ENCODE data around the gene CD48.
"Not testable (repeated sequence)": the region's sequence is repeated elsewhere in the genome, so short reads cannot be mapped to it uniquely, and the experiment has no call there.

The CD48 gene

GRCh38 chr1:160702100-160702499 lies 9.5 kb downstream of the CD48 start:
- Histone ChIP-seq H3K36me3 (ENCODE audit: low read length) (peaks cover 17% of the 10 kb centered on the region; the same call in 1 of the 2 replicates), H3K27me3 (ENCODE audit: low read length) (no peaks in the 10 kb centered on the region), H3K27ac (ENCODE audit: low read depth, low read length) (no peak overlapping the region), H3K4me2 (ENCODE audit: low read depth, low read length, poor library complexity, severe bottlenecking) (no peak overlapping the region), H3K4me3 (ENCODE audit: insufficient read depth, low read length, poor library complexity, severe bottlenecking) (no peak overlapping the region), H3K9ac (ENCODE audit: low read length) (no peak overlapping the region), H2AFZ (ENCODE audit: low read depth, low read length, severe bottlenecking) (no peak overlapping the region), H3K9me2 (replicated peaks; ENCODE audit: insufficient read depth, low read length) (no peaks in the 10 kb centered on the region), H3K9me3 (ENCODE audit: insufficient read depth, low read length) (no peaks in the 10 kb centered on the region), H4K20me1 (ENCODE audit: low read depth, low read length) (peaks cover 43% of the 10 kb centered on the region; the same call in 1 of the 2 replicates), H3F3A (ENCODE audit: insufficient read depth) (peaks cover 17% of the 10 kb centered on the region; the same call in 1 of the 2 replicates), H3K79me2 (ENCODE audit: insufficient read depth, low read length) (peaks cover 93% of the 10 kb centered on the region)
- TF ChIP-seq CTCF (IDR thresholded peaks at IDR 0.05; ENCODE audit: insufficient read depth, low read length, poor library complexity, severe bottlenecking) (no peak), EZH2phosphoT487 (conservative IDR thresholded peaks at IDR 0.05; ENCODE audit: low read length) (no peak)

GRCh38 chr1:160692390-160692789 lies 19.2 kb downstream of the CD48 start:
- not testable (repeated sequence) for H3K27ac ChIP-seq (ENCODE audit: low read depth, low read length); H2AFZ ChIP-seq (ENCODE audit: low read depth, low read length, severe bottlenecking); H3K9ac ChIP-seq (ENCODE audit: low read length); H3K4me2 ChIP-seq (ENCODE audit: low read depth, low read length, poor library complexity, severe bottlenecking); H4K20me1 ChIP-seq (ENCODE audit: low read depth, low read length); H3F3A ChIP-seq (ENCODE audit: insufficient read depth); H3K4me3 ChIP-seq (ENCODE audit: insufficient read depth, low read length, poor library complexity, severe bottlenecking); H3K27me3 ChIP-seq (ENCODE audit: low read length); H3K9me3 ChIP-seq (ENCODE audit: insufficient read depth, low read length); H3K9me2 ChIP-seq (replicated peaks; ENCODE audit: insufficient read depth, low read length); H3K36me3 ChIP-seq (ENCODE audit: low read length)
- peak; percentile 9 for TF ChIP-seq CTCF (IDR thresholded peaks at IDR 0.05; ENCODE audit: insufficient read depth, low read length, poor library complexity, severe bottlenecking)
- peaks cover 84% of the 10 kb centered on the region for H3K79me2 ChIP-seq (ENCODE audit: insufficient read depth, low read length)

- TF ChIP-seq EZH2phosphoT487 (conservative IDR thresholded peaks at IDR 0.05; ENCODE audit: low read length) (no peak), CTCF (IDR thresholded peaks at IDR 0.05; ENCODE audit: insufficient read depth, low read length, poor library complexity, severe bottlenecking) (no peak)
Observed at GRCh38 chr1:160685266-160685665, 26.4 kb downstream of the CD48 start.

More at GRCh38 chr1:160685266-160685665, 26.4 kb downstream of the CD48 start:
- Histone ChIP-seq H3K9me2 (replicated peaks; ENCODE audit: insufficient read depth, low read length) (no peaks in the 10 kb centered on the region), H3K4me3 (ENCODE audit: insufficient read depth, low read length, poor library complexity, severe bottlenecking) (no peak overlapping the region), H3K9ac (ENCODE audit: low read length) (no peak overlapping the region), H3K4me2 (ENCODE audit: low read depth, low read length, poor library complexity, severe bottlenecking) (no peak overlapping the region), H3K9me3 (ENCODE audit: insufficient read depth, low read length) (no peaks in the 10 kb centered on the region), H3F3A (ENCODE audit: insufficient read depth) (peaks cover 29% of the 10 kb centered on the region), H2AFZ (ENCODE audit: low read depth, low read length, severe bottlenecking) (no peak overlapping the region), H4K20me1 (ENCODE audit: low read depth, low read length) (peaks cover 14% of the 10 kb centered on the region; the same call in 1 of the 2 replicates), H3K36me3 (ENCODE audit: low read length) (peaks cover 38% of the 10 kb centered on the region), H3K27me3 (ENCODE audit: low read length) (no peaks in the 10 kb centered on the region), H3K27ac (ENCODE audit: low read depth, low read length) (peak overlapping the region; percentile 40; the same call in 1 of the 2 replicates), H3K79me2 (ENCODE audit: insufficient read depth, low read length) (peaks cover 83% of the 10 kb centered on the region)
